SK-N-SH treated with all-trans-retinoic acid at 6 μM for 48 hours (cell line): ENCODE results near the gene BAG1.

ENCODE experiments used
- OSR1 ChIP-seq: fragments of 250-450 bp; sonication (Bioruptor Pico); IDR thresholded peaks from 2 replicates; pipeline ENCODE4 v1.8.0; 2022; ENCODE audit warnings: moderate library complexity, mild to moderate bottlenecking, inconsistent platforms
- TSHZ2 ChIP-seq: fragments of 250-450 bp; sonication (Bioruptor Pico); IDR thresholded peaks from 2 replicates; pipeline ENCODE4 v1.5.0; 2020; ENCODE audit warnings: mild to moderate bottlenecking, moderate library complexity
- ZFP3 ChIP-seq: fragments of 250-450 bp; sonication (Bioruptor Pico); IDR thresholded peaks from 2 replicates; pipeline ENCODE4 v1.5.0; 2020; ENCODE audit warnings: mild to moderate bottlenecking, moderate library complexity

DNA sequence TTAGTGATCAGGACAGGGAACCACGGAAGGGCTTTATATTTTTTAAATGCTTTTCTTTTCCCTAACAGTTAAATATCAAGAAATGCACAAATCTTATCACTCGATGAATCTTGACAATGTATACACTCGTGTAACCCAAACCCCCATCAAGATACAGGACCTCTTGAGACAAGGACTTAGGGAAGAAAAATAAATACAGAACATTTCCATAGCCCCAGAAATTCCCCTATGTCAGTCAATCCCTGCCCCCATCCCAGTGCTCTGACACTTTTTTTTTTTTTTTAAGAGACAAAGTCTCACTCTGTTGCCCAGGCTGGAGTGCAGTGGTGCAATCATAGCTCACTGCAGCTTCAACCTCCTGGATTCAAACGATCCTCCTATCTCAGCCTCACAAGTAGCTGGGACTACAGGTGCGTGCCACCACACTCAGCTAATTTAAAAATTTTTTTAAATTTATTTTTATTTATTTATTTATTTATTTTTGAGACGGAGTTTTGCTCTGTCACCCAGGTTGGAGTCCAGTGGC lies 21.8 kb downstream of the BAG1 start:
- TF ChIP-seq TSHZ2 (CRISPR knock-in tag) (no peak), OSR1 (CRISPR knock-in tag) (no peak), ZFP3 (CRISPR knock-in tag) (no peak)
